HG03460 (cell line): ENCODE data around the gene COPB2.
"Not testable (repeated sequence)": the region's sequence is repeated elsewhere in the genome, so short reads cannot be mapped to it uniquely, and the experiment has no call there.

ENCODE experiments used
- ATAC-seq: cut with Tn5 transposase; IDR thresholded peaks from one replicate; pipeline ENCODE4 v1.9.1; 2021; ENCODE audit not compliant: unreplicated experiment

COPB2 gene

DNA sequence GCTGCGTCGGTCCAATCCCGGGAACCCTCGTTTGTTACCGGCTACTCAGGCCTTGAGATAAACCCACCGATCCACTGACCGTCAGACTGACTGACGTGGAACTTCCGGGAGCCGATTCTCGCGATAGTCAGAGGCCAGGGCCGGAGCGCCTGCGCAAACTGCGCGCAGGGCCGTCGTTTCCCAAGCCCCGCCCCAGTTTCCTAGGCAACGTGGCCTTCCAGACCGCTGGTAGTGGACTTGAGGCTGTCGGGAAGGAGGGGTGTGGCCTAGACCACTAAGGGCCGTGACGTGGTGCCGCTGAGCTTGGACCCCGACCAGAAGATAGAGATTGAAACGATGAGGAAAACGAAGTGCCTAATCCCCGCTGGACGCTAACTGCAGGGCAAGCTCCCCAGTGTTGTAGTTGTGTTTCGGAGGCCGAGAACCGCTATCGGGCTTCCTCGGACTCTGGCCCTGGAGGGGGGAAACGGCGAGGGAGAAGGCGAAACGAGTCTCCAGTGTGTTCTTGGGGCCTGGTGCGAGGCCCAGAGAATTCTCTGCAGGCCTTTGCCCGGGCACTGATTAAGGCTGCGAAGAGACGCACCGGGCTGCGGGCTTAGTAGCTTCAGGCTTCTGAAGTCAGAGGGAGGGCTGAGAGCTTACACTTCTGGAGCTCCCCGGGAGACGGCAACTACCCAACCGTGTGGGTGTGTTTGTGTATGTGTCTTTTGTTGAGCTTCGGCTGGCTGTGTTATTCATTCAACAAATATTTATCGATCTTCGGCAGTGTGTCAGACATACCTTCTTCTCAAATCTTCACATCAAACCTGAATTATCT, at the start of gene COPB2:
TSS of gene COPB2 (minus strand) at position 96 of the 817 bp plus-strand sequence. CDS start 97 bp downstream, outside the sequence.
- peak; percentile 98 for ATAC-seq

GRCh38 chr3:139434764-139435307, 45.4 kb upstream of the COPB2 start:
- no peak for ATAC-seq

GRCh38 chr3:139434228-139434627, 44.8 kb upstream of the COPB2 start:
- ATAC-seq, result no peak

DNA sequence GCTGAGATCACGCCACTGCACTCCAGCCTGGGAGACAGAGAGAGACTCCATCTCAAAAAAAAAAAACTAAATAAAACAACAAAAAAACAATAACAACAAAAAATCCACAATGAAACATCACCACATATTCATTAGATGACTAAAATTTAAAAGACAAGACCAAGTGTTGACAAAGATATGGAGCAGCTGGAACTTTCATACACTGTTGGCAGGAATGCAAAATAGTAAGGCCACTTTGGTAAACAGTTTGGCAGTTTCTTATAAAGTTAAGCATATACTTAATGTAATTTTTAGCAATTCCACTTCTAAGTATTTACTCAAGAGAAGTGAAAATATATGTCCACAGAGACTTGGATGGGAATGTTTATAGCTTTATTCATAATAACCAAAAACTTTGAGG, 43.6 kb upstream of the COPB2 start:
- no peak for ATAC-seq

- ATAC-seq, result no peak
These were observed 41.0 kb upstream of the COPB2 start for GRCh38 chr3:139430493-139430892.

GRCh38 chr3:139427283-139428060, 38.0 kb upstream of the COPB2 start:
- no peak for ATAC-seq

DNA sequence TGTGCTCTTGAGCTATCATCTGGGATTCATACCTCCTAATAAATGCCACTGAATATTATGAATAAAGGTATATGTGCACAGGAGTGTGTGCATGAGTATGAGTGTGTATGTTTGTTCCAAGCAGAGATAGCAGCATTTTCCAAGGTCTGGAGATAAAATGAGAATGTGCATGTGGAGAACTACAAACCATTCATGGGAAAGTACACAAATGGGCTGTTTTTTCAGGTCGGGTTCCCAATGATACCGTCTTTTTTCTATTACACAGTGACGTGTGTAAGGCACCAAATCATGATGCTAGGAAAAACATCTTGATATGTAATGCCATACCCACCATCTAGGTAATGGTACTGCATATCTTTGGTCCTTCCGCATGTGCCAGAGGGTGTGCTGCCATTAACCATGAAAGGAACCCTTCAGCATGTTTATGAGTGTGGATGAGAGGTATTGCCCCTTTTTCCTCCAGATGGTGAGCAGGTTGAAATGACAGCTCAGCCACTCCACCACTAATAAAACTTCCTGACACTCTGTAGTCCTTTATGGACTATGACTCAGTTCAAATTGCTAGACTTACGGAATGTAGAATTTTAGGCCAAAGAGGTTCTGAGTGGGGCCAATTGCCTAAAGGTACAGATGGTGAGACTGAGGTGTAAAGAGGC, 36.4 kb upstream of the COPB2 start:
- ATAC-seq, result no peak

- no peak for ATAC-seq
These were observed 33.8 kb upstream of the COPB2 start for GRCh38 chr3:139423232-139423631.

- no peak for ATAC-seq
These were observed 32.0 kb upstream of the COPB2 start for GRCh38 chr3:139421460-139421859.

DNA sequence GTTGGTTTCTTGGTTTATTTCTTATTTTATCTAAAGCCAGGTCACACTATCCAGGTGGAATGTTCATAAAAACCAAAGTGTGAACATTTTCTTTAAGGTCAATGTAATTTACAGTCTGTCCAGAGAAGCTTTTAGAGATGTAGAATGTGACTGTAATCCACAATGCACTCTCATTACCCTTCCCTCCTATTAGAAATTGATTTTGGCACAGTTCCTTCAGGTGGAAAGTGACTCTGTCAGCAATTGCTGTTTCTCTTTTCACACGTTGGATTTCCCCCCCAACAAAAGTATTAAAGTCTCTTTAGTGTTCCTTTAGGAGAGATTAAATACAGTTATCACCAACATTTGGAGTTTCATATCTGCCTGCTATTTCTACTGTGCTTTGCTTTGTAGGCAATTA, 31.6 kb upstream of the COPB2 start:
- no peak for ATAC-seq

DNA sequence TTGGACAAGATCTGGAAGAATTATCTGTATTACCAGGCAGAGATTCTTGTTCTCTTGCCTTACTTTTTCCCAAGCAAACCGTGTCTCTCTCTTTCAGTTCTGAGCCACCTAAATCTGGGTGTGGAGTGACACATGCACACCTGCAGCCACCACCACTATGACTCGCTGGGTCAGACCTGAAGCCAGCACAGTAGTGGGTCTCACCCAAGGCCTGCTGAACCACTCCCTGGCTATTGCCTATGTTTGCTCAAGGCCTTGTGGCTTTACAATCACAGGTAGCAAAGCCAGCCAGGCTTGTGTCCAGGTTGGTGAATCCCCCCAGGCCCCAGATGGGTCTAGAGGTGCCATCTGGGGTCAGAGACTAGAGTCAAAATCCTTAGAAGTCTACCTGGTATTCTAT, 28.7 kb upstream of the COPB2 start:
- ATAC-seq, result no peak

- no peak for ATAC-seq
These were observed 26.8 kb upstream of the COPB2 start for GRCh38 chr3:139416275-139416674.

DNA sequence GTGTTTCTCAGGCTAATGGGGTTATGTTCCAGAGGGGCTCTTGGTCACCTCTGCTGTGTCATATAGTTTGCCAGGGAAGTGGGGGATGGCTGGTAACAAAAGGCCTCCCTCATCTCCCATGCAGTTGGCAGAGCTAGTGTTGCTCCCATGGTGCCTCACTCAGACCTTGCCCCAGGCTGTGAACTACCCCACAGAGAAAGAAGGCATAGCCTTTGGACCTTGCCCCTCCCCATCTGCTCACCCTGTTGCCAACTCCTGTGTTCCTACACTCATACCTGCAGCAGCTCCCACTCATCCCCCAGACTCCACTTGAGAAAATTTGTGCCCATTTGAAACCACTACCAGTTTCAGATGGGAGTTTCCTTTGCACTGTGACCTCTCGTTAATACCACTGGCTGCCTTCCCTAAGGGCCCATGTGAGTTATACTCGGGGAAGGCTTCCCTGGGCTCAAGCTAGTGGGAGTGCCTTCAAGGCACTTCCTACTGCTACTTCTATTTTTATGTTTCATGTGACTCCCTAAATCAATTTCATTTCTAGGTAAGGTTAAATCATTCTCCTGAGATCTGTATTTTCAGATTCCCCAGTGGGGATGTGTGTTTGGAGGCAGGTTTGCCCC, 25.3 kb upstream of the COPB2 start:
- ATAC-seq, result no peak

DNA sequence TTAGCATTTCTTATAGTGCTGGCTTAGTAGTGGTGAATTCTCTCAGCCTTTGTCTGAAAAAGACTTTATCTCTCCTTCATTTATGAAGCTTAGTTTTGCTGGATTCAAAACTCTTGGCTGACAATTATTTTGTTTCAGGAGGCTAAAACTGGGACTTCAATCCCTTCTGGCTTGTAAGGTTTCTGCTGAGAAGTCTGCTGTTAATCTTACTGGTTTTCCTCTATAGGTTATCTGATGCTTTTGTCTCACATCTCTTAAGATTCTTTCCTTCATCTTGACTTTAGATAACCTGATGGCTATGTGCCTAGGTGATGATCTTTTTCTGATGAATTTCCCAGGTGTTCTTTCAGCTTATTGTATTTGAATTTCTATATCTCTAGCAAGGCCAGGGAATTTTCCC, 23.4 kb upstream of the COPB2 start:
- not testable (repeated sequence) for ATAC-seq

DNA sequence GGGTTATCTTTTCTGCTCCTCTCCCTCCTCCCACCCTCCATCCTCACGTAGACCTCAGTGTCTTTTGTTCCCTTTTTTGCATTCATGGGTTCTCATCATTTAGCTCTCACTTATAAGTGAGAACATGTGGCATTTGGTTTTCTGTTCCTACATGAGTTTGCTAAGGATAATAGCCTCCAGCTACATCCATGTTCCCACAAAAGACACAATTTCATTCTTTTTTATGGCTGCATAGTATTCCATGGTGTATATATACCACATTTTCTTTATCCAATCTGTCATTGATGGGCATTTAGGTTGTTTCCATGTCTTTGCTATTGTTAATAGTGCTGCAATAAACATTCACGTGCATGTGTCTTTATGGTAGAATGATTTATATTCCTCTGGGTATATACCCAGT, 11.7 kb upstream of the COPB2 start:
- not testable (repeated sequence) for ATAC-seq

DNA sequence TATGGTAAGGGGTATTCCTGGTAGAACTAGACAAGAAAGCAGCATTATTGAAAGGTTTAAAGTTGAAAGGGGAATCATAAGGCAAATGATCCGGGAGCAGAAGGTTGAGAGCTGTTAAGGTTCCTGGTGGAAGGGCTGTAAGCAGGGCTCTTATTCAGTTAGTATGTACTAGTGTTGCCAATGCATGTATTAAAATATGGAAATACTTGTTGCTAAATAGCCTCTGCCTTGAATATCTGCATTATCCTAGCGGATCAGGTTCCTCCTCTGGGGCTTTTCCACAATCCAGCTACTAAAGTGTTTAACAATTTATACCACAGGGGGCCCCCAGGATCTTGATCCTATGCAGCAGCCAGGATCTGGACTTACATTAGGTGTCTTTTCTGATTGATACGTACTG, 7.3 kb upstream of the COPB2 start:
- ATAC-seq, result no peak

- no peak for ATAC-seq
These were observed 4.7 kb upstream of the COPB2 start for GRCh38 chr3:139394116-139394515.

DNA sequence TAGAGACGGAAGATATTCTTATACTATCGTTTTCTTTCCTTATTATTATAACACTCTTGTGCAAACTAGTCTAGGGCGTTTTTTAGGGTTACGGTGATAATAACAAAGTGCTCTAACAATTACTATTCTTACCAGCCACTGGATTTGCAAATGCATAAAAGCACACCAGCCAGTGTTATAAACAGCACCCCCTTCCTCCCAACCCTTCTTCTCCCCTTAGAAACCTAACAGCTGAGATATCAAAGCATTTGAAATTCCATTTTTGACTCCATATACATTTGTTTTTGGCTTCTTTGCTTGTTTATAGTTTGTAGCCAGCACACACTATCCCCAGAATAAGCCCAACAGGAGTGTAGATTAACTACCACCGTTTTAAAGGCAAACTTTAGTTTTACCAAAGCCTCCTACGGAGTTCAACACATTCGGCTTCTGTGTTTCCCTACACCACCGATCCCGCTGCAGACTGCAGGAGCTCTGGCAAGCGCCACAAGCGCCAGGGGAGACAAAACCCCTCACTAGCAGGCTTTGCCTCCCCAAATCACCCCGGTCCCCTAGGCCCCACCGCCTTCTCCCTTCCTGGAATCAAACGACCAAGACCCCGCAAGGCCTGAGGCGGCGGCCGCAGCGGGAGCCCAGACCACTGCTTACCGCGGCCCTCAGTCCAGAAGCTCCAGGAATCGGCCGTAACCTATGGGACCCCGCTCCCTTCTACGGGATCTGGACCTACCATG, 461 bp downstream of the COPB2 start:
- peak; percentile 28 for ATAC-seq

DNA sequence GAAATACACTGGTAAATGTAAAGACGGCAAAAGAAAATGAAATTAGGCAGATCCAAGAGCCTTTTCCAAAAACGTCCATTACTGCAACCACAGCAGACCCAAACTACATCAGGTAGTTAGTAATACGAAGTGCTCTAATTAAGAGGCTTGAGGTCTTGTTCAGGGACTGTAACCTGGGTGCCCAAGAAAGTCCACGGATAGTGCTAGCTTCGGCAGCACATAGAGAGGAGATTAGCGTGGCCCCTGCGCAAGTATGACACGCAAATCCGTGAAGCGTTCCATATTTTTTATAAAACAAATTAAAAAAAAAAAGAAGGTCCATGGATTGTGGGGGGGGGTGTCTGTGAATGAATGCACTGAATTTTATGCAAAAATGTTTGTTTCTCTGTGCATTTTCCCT, 1.4 kb downstream of the COPB2 start:
- ATAC-seq, result no peak

- ATAC-seq, result not testable (repeated sequence)
These were observed 7.2 kb downstream of the COPB2 start for GRCh38 chr3:139382291-139382690.
